ENCODE results near the gene DCUN1D2. TPM values are rescaled to one million over a fixed set of nuclear protein-coding genes. Genes with fewer than 3 reads are reported as not detected.

DCUN1D2 gene
- total RNA-seq, 1 donor from 2014 or later: 29.0 TPM

- peak; percentile 42 for DNase-seq (ENCODE audit: extremely low spot score, unreplicated experiment)
- Mint-ChIP-seq H3K4me1 (ENCODE audit: unreplicated experiment) (peaks cover 2% of the 10 kb centered on the region), H3K27me3 (ENCODE audit: unreplicated experiment) (no peaks in the 10 kb centered on the region), H3K9me3 (ENCODE audit: unreplicated experiment) (no peaks in the 10 kb centered on the region), H3K36me3 (ENCODE audit: unreplicated experiment) (peaks cover 41% of the 10 kb centered on the region), H3K4me3 (ENCODE audit: unreplicated experiment) (no peak overlapping the region), H3K27ac (ENCODE audit: unreplicated experiment) (no peak overlapping the region)
- no peak for TF ChIP-seq CTCF (IDR thresholded peaks at IDR 0.05)
Measured at GRCh38 chr13:113519556-113519955, 29.0 kb upstream of the DCUN1D2 start.

GRCh38 chr13:113518076-113518803, 27.7 kb upstream of the DCUN1D2 start:
- Mint-ChIP-seq H3K27me3 (ENCODE audit: unreplicated experiment) (no peaks in the 10 kb centered on the region), H3K36me3 (ENCODE audit: unreplicated experiment) (peaks cover 45% of the 10 kb centered on the region), H3K27ac (ENCODE audit: unreplicated experiment) (peak overlapping the region; percentile 5), H3K4me1 (ENCODE audit: unreplicated experiment) (peaks cover 2% of the 10 kb centered on the region), H3K9me3 (ENCODE audit: unreplicated experiment) (no peaks in the 10 kb centered on the region), H3K4me3 (ENCODE audit: unreplicated experiment) (no peak overlapping the region)
- peak; percentile 23 for DNase-seq (ENCODE audit: extremely low spot score, unreplicated experiment)
- no peak for TF ChIP-seq CTCF (IDR thresholded peaks at IDR 0.05)

- no peak for TF ChIP-seq CTCF (IDR thresholded peaks at IDR 0.05)
- no peak for DNase-seq (ENCODE audit: extremely low spot score, unreplicated experiment)
- Mint-ChIP-seq H3K27me3 (ENCODE audit: unreplicated experiment) (no peaks in the 10 kb centered on the region), H3K4me3 (ENCODE audit: unreplicated experiment) (no peak overlapping the region), H3K9me3 (ENCODE audit: unreplicated experiment) (no peaks in the 10 kb centered on the region), H3K27ac (ENCODE audit: unreplicated experiment) (no peak overlapping the region), H3K4me1 (ENCODE audit: unreplicated experiment) (peaks cover 2% of the 10 kb centered on the region), H3K36me3 (ENCODE audit: unreplicated experiment) (peaks cover 52% of the 10 kb centered on the region)
Measured at GRCh38 chr13:113514847-113515246, 24.3 kb upstream of the DCUN1D2 start.

- peaks cover 54% of the 10 kb centered on the region for H3K36me3 Mint-ChIP-seq (ENCODE audit: unreplicated experiment)
- TF ChIP-seq CTCF (IDR thresholded peaks at IDR 0.05): no peak
- no peak for DNase-seq (ENCODE audit: extremely low spot score, unreplicated experiment)
- no peaks in the 10 kb centered on the region for H3K27me3 Mint-ChIP-seq (ENCODE audit: unreplicated experiment)
- H3K27ac Mint-ChIP-seq (ENCODE audit: unreplicated experiment): no peak overlapping the region
- H3K9me3 Mint-ChIP-seq (ENCODE audit: unreplicated experiment): no peaks in the 10 kb centered on the region
- H3K4me1 Mint-ChIP-seq (ENCODE audit: unreplicated experiment): peaks cover 2% of the 10 kb centered on the region
- no peak overlapping the region for H3K4me3 Mint-ChIP-seq (ENCODE audit: unreplicated experiment)
Measured at GRCh38 chr13:113513761-113514160, 23.2 kb upstream of the DCUN1D2 start.

- H3K27ac Mint-ChIP-seq (ENCODE audit: unreplicated experiment): no peak overlapping the region
- no peaks in the 10 kb centered on the region for H3K27me3 Mint-ChIP-seq (ENCODE audit: unreplicated experiment)
- H3K36me3 Mint-ChIP-seq (ENCODE audit: unreplicated experiment): peaks cover 45% of the 10 kb centered on the region
- peak; percentile 77 for DNase-seq (ENCODE audit: extremely low spot score, unreplicated experiment)
- H3K4me1 Mint-ChIP-seq (ENCODE audit: unreplicated experiment): peaks cover under 1% of the 10 kb centered on the region
- no peak for TF ChIP-seq CTCF (IDR thresholded peaks at IDR 0.05)
- no peaks in the 10 kb centered on the region for H3K9me3 Mint-ChIP-seq (ENCODE audit: unreplicated experiment)
- no peak overlapping the region for H3K4me3 Mint-ChIP-seq (ENCODE audit: unreplicated experiment)
Measured at GRCh38 chr13:113511361-113511760, 20.9 kb upstream of the DCUN1D2 start.

All from osteocyte (in vitro differentiated cells).